GM19238 (cell line): ENCODE data around the gene JAZF1.

Experiments
- DNase-seq: peaks from one replicate; pipeline ENCODE4 v3.0.0; 2011; ENCODE audit warnings: low spot score; ENCODE audit not compliant: insufficient read length

JAZF1 gene

DNA sequence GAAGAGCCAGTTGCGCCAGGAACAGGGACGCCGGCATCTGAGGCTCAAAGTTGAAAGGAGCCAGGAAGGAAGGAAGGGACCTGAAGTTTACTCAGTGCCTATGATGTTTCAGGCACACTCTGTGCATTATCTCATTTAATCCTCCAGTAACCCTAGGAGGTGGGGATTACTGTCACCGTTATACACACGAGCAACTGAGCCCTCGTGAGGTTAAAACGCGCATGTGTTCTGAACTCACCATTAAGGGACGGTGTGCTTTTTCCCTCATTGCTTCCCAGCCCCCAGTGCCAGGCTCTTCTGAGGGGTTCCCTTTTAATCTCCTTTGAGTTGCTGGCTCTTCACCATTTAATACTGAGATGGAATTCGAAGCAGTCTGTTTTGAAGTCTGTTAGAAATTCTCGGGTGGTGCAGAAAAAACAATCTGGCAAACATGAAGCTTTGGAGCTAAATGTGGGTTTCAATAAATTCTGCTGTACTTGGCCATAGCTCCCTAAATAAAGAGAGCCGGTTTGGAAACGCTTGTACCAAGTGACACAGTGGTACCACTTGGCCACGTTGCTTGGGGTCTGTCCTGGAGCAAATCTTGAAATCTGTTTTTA lies 338.4 kb downstream of the JAZF1 start:
- DNase-seq = no peak

DNA sequence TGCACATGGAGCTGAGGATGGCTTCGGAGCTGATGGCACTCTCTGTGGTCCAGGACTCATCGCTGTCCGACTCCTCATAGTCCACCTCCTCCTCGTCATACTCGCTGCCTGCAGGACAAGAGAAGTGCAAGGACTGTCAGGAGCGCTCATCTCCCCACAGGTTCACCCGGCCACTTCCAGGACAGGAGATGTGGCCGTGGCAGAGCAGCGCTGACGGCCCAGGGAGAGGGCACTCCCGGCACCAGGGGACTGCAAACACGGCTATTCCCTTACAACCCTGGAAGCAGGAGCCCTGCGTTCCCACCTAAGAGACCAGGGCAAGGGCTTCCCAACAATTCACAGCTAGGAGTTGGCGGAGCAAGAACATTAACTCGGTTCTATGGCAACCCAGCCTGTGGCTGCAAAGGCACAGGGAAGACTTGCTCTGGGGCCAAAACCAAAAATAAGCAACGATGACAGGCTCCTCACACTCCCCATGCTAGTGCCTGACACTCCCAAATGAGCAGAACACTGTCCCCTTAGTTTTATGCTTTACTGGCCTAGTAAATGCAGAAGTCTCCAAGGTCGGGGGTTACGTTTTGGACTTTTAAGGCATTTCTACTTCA lies 339.7 kb downstream of the JAZF1 start:
- DNase-seq = no peak

DNA sequence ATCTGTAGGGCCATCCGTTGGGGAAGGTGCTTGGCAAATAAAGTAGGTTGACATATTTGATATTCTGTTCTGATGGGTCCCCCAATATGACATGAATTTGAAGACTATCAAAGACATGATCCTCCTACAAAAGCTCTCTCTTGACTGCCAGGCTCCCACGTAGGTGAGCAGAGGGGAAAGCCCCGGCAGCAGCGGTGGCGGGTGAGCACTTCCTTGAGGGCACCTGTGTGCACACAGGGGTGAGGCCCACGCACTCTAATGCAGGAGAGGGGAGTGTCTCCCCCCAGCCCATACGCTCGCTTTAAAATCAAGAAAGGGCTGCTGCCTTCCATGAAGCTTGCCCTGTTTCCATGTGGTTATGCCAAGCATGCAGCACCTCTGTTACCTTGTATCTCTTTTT lies 340.3 kb downstream of the JAZF1 start:
- DNase-seq = no peak

DNA sequence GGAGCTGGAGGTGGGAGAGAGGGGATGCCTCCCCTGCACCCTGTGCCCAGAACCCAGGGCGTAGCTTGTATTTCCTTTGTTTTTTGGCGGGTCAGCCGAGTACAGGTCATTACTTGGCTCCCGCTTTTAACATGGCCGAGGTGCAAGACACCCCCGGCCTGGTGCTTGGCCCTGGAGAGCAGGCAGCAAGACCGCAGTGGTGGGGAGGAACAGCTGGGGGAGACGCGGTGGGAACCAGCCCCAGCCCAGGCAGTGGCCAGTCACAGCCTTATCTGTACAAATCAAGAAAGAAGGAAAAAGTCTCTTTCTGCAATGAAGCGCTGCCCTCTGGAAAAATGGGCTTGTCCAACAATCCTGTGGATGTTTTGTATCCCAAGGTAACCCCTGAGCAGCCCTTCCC lies 341.5 kb downstream of the JAZF1 start:
- DNase-seq = no peak

DNA sequence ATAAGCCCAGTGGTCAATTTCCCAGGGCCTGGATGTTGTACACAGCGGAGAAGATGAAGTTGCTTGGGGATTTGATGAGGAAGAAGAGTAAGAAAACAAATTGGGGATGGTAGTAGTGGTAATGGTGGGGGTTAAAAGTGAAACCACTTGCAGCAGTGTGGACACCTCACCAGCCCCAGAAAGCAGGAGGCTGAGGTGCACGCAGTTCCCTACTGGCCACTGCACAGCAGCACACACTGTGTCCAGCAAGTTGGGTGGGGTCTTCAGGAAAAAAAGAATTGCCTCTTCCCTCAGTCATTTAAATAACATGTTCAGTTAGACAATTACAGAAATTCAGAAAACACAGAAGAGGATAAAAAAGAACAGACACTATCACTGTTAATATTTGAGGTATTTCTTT lies 344.1 kb downstream of the JAZF1 start:
- DNase-seq = no peak

DNA sequence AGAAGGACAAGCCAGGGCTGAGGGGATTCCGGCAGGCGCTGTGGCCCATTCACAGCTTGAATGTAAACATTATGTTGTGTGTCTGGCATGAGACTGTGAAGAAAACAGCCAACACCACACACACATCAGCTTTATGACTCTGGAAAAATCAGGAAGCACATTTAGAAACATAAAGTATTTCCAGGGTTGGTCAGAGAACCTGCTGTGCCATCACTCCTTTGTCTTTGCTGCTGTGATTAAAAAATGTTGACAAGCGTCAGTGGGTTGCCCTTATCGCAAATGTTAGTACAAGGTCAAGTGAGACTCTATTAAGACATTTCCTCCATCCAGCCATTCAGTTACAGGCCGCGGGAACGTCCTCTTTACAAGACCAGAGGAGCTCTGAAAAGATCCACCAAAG lies 345.2 kb downstream of the JAZF1 start:
- no peak for DNase-seq

DNA sequence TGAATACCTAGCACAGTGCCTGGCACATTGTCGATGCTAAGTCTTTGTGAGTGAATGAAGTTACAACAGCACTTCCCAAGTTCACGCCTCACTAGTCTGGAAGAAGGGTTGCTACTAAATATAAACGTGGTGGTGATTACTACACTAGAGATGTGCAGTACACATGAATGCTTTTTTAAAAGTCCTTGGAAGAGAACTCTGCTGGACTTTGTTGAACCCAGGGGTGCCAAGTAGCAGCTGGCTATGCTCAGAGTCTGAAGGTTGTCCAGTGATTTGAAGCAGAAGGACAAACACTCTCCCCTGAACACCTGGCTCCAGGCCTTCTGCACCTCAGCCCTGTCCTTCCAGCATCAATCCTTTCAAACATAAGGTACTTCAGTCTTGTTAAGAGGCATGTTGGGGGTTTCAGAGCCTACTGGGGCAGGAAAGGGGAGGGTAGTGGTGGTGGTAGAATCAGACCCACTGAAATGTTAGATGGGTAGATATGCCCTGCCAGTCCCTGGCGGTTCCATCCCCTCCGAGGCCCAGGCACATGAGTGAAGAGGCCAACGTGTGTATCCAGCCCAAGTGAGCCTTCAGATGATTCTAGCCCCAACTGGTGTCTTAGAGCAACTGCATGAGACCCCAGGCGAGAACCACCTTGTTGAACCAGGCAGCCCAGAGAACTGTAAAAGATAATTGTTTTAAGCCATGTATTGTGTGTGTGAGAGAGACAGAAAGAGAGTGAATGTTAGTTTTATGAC lies 346.2 kb downstream of the JAZF1 start:
- no peak for DNase-seq

DNA sequence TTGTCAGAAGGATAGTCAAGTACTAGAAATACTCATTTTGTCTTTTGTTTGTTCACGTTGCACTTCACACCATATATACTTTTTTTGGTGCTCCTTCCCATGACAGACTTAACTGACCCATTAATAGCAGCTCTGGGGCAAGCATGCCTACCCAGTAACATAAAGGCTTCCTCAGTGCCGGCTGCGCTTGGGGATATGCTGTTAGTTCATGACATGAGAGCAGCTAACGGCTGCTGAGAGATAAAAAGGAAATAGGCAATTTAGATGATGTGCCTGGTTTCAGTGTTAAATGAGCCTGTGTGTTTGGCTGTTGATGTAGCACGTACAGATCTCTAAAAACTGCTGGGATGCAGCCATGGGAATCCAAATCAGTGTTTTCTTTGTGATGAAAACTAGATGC lies 354.2 kb downstream of the JAZF1 start:
- no peak for DNase-seq

DNA sequence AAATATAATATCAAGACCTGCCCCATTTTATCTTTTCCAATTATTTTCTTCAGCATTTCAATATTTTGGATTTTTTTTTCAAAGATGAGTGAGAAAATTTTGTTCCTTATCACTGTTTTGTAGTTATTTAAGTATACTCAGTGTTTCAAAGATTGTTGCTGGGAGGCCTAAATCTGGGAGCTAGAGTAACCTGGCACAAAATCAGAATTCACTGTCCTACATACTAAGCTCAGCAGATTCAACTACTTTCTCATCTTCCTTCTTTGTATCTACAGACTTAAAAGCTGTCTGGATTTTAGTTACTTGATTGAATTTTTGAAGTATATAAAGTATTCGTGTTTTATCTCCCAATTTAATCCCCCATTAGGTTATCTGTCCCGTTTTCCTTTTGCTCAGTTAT lies 354.7 kb downstream of the JAZF1 start:
- DNase-seq = no peak

DNA sequence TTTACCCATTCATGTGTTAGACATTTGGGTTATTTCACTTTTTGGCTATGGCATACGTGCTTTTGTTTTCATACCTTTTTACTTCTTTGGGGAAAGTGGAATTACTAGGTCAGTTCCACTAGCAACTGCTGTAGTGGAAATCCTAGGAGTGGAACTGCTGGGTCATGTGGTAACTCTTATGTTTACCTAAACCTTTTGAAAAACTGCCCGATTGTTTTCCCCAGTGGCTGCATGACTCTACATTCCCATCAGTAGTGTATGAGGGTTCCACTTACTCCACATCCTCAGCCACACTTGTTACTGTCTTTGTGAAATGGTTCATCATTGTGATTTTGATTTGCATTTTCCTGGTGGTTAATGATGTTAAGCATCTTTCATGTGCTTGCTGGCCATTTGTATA lies 358.4 kb downstream of the JAZF1 start:
- no peak for DNase-seq

DNA sequence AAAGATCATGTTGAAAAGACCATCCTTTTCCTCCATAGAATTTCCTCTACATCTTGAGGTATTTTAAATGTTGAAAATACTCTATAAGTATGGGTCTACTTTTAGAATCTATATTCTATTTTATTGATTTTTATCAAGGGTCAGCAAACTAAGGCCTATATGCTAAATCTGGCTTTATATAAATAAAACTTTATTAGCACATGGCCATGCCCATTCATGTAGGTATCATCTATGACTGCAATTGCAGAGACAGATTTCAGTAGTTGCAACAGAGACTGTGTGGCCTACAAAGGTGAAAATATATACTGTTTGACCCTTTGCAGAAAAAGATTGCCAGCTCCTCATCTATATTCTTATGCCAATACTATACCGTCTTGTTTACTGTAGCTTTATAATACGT lies 367.9 kb downstream of the JAZF1 start:
- no peak for DNase-seq

DNA sequence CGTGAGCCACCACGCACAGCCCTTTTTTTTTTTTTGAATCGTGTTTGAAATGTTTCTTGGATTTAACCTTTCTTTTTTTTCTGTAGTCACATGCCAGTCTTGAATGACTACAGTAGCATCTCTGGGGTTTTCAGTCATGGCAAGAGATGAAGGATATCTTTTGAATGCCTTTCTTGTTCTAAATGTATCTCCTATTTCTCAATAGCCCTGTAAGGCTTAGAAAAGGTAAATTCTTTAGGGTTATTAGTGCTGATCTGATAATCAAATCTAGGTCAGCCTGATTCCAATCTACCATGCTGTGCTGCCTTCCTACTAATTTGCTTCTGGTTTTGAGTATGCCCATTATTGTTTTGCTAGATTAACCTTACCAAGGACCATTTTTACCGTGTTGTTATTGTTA lies 370.4 kb downstream of the JAZF1 start:
- no peak for DNase-seq

DNA sequence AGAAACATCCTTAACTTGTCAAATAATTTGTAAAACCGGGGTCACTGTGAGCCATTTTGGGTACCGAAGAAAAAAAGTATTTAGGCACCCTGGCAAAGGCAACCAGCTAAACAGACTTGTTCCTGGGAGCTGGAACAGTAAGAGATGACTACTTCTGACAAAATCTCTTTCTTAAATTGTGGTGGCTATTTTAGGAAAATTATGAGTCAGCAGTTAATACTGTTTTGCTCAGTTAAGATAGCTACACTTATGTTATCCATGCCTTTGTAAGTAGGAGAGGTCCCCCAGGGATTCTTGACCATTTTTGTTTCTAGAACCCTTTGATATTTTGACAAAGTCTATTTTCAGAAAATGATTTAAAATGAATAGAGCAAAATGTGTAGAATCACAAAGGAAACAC lies 372.0 kb downstream of the JAZF1 start:
- DNase-seq = no peak

DNA sequence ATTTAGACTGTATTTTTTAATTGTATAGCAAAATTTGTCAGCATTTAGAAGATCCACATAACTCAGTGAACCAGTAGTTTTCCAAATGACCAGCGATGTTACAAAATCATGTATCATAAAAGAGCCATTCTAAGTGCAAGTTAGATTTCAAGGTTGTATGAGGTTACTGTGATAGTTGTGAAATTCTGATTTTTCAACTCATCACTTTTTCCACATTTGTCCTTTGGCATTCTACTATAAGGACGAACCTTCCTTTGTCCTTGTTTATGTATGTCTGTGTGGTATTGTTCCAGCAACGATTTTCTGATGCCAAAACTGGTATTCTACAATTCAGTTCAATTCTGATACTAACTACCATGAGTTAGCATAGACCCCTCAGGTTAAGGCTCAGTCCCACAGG lies 376.5 kb downstream of the JAZF1 start:
- no peak for DNase-seq

DNA sequence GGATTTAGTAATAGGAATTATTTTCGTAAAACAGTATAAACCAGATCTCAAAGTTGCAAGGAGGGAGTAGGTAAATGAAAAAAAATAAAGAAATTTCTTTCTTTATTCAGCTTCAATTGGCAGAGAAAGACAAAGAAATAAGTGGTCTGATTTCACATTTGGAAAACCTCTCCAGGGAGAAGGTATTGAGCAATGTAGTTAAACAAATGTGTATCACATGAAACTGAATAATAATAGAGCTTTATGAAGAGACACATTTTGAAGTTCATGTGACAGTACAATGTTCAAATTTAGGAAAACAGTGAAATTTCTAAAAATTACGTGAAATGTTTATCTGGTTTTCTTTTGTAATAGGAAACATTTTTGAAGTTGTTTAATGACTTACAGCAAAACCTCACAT lies 377.6 kb downstream of the JAZF1 start:
- no peak for DNase-seq

DNA sequence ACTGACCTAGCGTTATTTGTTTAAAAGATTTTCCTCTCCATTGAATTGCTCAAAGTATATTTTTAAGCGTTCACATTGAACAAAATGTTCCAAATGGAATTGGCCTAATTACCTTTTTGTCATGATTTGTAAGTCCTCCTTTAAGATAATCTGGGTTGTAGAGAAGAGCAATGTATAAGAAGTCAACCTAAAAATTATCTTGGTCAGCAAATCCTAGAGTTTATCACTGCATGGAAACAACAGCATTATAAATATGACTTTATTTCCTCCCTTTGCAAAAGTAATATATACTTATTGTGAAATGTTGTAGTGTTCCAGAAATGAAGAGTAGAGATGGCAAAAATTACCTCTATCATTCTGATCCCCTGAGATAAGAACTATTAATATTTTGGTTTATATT lies 381.4 kb downstream of the JAZF1 start:
- DNase-seq = no peak

DNA sequence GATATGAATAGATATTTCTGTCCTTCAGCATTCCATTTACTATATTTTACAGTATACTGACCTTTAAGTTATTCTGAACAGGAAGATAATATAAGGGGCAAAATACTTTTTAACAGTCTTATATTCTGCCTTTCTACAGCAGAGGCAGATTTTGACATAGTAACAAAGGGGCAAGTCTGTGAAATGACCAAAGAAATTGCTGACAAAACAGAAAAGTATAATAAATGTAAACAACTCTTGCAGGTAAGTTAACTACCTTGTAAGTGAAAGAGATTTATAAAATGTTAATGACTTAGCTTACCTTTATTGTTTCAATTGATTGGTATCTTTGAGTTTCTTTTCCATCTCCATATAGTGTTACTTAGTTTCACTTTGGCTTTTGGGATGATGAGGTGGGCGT lies 384.6 kb downstream of the JAZF1 start:
- DNase-seq = no peak

DNA sequence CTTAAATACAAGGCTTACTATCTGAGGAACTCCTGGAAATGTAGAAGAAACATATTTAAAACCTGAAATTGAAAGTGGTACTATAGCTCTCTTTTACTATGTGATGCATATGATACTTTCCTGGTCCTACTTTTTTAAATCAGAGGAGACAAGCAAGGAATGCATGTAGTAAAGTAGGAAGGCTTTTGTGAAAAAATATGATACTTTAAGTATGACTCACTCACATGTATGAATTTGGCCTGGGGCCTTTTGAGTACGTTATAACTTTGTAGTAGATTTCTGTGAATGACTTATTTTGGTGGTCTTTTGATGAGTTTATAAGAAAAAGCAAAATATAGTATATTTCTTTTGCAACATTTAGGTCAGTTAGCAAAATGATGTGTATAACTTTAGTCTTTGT lies 386.8 kb downstream of the JAZF1 start:
- DNase-seq = no peak

DNA sequence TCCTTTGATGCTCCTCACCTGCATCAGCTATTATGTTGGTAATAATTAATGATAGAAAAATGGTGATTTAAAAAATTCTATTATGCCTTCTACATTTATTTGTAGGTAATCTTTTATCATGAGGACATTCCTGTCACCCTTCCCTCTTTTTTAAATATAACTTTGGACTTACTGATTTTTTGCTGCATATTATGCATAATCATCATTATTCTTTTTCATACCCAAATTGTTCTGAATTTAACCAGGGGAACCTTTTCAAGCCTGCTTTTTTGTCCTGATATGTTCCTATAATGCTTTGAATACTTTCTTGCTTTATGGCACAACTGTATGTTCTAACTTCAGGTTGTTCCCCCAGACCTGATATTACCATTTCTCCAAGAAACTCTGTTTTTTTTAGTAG lies 392.2 kb downstream of the JAZF1 start:
- no peak for DNase-seq

DNA sequence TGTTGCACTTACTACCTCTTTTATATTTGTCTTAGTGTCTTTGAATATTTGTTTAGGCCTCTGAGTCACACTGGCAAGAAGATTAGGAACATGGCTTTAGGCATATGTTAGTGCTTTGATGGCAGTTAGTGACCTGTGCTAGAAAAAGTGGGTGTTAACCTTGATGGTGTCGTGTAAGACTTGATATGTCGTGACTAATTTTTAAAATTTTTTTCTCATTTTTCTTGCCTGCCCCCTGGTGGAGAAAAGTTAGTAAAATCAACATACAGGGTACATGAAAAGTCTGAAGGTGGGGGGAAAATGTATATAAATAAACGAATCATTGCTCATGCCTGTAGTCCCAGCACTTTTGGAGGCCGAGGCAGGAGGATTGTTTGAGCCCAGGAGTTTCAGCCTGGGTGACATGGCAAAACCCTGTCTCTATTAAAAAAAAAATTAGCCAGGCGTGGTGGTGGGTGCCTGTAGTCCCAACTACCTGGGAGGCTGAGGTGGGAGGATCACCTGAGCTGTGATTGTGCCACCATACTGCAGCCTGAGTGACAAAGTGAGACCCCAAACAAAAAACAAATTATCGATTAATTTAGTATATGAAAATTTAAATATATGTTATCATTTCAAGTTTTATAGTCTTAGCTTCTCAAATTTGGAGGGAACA lies 396.1 kb downstream of the JAZF1 start:
- DNase-seq = no peak

DNA sequence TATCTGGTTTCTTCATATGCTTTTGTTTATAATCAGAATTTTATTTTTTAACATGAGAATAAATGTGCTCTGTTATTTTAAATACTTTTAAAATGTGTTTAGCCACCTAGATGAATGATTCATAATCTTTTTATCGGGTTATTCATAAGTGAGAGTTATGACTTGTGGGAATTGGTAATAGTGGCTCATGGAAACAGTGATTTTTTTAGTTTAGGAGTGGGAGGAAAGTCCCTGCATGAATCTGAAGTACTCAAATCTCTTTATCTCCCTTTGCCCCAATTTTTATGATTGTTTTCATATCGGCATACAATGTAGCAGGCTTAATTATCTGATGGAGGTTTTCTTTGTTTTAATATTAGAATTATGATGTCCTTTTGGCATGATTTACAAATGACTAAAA lies 397.7 kb downstream of the JAZF1 start:
- no peak for DNase-seq

DNA sequence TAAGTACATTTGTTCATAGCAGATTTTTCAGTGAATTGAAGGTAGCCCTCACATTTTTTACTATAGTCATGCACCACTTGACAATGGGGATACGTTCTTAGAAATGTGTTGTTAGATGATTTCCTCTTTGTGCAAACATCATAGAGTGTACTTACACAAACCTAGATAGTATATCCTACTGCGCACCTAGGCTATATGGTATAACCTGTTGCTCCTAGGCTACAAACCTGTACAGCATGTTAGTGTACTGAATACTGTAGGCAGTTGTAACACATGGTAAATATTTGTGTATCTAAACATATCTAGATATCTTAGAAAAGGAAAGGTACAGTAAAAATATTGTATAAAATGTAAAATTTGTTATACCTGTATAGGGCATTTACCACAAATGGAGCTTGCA lies 399.4 kb downstream of the JAZF1 start:
- DNase-seq = no peak
